GM03348 (cell line): ENCODE data around the gene UTP3.
"Not testable (repeated sequence)": the region's sequence is repeated elsewhere in the genome, so short reads cannot be mapped to it uniquely, and the experiment has no call there.

ENCODE experiments used
- DNase-seq: peaks from one replicate; pipeline ENCODE4 v3.0.0; 2012; ENCODE audit warnings: low spot score

UTP3 gene

DNA sequence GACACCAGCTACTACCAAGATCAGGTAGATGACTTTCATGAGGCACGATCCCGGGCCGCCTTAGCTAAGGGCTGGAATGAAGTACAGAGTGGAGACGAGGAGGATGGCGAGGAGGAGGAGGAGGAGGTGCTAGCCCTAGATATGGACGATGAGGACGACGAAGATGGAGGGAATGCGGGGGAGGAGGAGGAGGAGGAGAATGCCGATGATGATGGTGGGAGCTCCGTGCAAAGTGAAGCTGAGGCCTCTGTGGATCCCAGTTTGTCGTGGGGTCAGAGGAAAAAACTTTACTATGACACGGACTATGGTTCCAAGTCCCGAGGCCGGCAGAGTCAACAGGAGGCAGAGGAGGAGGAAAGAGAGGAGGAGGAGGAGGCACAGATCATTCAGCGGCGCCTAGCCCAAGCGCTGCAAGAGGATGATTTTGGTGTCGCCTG lies 481 bp downstream of the UTP3 start:
- peak; percentile 33 for DNase-seq

DNA sequence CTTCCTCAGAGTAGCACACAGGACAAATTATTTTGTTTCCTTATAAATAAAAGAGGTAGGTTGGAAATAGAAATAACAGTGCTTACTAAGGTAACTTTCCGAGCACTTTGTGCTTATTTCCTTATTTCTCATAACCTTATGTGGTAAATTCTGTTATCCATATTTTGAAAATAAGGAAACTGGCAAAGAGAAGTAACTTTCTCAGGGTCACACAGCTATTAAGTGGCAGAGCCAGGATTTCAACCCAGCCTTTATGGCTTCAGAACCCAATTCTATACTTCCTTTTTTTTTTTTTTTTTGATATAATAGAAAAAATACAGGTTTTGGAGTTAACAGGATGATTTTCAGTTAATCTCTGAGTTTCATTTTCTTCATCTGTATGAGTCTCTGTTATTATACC lies 3.3 kb downstream of the UTP3 start:
- DNase-seq: no peak

DNA sequence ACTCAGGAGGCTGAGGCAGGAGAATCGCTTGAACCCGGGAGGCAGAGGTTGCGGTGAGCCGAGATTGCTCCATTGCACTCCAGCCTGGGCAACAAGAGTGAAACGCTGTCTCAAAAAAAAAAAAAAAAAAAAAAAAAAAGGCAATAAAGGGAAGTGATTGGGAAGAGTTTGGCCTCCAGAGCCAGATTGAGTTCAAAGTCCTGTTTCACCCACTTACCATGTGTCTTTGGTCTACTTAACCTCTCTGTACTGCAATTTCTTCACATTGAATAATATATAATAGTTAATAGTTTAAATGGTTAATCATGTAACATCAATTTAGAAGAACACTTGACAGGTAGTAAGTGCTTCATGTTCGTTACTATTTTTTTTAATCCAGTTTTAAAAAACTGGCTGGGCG lies 6.3 kb downstream of the UTP3 start:
- not testable (repeated sequence) for DNase-seq

DNA sequence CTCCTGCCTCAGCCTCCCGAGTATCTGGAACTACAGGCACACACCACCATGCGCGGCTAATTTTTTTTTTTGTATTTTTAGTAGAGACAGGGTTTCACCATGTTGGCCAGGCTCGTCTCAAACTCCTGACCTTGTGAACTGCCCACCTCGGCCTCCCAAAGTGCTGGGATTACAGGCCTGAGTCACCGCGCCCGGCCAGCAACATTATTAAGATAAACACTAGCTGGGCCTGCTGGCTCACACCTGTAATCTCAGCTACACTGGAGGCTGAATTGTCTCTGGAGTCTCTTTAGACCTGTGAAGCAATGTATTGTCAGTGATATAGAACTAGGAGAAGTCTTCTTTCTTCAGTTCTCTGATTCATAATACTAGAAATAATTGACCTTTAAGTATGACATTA lies 10.1 kb downstream of the UTP3 start:
- not testable (repeated sequence) for DNase-seq

DNA sequence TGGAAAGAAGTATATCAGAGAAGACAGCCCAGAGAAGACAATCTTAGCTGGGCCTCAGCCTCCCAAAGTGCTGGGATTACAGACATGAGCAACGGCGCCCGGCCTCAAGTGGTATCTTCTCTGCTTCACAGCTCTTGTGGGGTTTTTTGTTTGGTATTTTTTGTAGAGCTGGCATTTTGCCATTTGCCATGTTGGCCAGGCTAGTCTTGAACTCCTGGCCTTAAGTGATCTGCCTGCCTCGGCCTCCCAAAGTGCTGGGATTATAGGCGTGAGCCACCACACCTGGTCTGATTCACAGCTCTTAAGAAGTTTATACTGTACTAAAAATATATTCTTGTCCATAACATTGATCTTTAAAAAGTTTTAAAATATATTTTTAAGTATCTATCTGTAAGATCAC lies 12.4 kb downstream of the UTP3 start:
- no peak for DNase-seq

DNA sequence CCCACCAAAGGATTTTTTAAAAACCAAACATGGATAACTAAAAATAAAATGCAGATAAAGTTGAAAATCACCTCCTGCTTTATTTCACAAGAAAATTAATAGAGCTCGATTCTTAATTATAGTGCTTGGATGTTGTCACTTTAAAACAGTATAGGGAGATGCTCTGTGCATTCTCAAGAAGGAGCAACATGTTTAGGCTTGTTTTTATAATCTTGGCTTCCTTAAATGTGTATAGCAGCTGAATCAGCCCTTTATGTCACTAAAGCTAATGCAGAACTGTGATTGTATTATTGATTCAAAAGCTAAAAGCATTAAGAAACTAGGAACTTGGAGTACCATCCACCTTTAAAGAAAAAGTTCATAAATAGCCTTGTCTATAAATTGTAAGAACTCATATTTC lies 12.9 kb downstream of the UTP3 start:
- DNase-seq: no peak

DNA sequence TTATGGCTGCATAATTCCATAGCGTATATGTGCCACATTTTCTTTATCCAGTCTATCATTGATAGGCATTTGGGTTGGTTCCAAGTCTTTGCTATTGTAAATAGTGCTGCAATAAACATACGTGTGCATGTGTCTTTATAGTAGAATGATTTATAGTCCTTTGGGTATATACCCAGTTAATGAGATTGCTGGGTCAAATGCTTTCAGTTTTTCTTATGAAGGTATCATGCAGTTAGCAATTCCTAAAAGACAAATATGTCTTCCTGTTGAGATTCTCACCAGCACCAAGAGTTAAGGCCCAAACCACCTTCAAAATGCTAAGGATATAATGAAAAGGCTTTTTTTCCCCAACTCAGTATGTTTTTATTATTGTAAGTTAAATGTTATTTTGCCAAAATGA lies 14.3 kb downstream of the UTP3 start:
- not testable (repeated sequence) for DNase-seq

DNA sequence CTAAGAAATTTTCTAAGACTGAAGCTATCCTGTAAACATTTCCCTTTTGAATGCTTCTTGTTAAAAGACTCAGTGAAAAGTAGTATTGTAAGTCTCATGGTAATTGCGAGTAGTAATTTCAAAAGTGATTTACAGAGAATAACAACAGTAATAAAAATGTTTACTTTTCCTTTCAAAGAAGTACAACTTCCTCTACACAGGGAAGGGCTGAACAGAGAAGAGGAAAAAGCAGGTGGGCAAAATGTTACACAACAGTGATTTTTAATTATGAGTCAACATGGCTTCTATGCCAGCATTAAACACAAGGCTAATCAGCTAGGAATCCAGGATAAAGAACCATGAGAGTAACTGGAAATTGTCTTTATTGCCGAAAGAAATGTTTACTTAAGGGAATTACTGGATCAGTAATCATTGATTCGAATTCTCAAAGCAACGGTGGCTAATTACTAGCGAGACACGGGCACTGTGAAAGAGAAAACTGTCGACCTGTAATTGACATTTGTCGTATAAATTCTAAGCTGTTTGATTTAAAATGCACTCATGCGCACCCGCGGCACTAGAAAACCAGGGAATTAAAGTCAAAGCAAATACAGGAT lies 15.4 kb downstream of the UTP3 start:
- peak; percentile 48 for DNase-seq

DNA sequence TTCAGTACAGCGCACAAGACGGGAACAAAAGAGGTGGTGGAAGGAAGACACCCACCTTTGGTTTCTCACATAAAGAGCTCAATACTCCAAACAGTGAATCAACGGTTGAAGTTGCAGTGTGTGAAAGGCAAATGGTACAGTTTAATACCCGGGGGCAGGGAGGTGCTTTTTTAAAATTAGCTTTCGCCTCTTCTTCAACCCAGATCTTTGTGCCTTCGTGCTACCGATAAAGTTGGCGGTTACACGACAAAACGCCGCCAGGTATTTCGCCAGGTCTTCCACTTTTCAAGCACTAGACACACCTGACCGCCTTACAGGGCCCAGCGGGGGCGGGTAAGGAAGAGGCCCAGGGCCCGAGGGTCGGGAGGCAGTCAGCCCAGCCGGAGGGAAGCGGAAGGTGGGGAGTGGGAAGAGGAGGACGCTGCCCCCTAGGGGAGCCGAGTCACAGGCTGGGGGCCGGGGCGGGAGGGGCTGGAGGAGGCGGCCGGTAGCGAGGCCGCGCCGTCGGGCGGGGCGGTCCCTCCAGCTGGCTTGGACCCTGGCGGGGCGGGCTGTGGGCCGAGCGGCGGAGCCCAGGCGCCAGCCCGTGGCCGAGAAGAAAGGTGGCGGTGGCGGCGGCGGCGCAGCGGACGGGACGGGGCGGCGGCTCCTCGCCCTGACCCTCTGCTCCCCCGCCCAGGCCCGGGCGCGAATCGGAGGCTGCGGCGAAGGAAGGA lies 16.0 kb downstream of the UTP3 start:
- peak; percentile 91 for DNase-seq

DNA sequence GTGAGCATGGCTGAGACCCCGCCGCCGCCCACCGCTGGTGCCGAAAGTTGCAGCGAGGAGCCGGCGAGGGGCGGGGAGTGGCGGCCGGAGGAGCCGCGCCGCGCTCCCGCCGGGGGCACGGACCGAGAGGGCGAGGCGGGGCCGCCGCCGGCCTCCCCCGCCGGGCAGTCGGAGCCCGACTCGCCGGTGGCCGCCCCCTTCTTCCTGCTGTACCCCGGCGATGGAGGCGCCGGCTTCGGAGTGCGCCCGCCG lies 16.5 kb downstream of the UTP3 start:
- DNase-seq: peak; percentile 57

DNA sequence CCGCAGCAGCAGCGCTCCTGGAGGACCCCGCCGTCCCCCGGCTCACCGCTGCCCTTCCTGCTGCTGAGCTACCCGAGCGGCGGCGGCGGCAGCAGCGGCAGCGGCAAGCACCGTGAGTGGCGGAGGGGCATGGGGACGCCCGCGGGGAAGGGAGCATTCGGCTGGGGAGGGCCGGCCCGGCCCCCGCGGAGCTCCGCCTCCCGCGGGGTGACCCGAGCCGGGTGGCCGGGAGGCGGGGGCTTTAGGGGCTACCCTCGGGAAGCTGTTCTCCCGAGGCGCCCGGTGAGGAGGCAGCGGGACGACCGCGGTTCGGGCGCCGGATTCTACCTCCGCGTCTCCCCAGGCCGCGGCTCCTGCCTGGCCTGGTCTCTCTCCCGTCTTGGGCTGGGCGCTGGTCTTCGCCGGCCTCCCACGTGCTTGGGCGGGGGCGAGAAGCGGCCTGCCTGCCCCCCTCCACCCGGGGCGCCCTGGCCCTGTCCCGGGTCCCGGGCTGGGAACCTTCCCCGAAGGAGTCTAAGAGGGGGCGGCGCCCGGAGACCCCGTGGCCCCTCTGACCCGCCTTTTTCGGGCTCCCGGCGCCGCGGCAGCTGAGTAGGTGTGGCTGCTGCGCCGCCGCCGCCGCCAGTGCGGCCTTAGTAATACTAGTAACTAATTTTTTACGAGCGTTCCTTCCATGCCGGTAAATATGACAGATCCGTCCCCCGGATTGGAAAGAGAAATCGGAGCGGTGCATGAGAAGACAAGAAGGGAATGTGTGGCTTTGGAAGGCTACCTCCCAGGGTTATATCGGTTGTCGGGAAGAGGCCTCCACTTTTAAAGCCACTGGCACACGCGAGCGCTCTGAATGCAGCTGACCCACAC lies 17.1 kb downstream of the UTP3 start:
- peak; percentile 88 for DNase-seq

DNA sequence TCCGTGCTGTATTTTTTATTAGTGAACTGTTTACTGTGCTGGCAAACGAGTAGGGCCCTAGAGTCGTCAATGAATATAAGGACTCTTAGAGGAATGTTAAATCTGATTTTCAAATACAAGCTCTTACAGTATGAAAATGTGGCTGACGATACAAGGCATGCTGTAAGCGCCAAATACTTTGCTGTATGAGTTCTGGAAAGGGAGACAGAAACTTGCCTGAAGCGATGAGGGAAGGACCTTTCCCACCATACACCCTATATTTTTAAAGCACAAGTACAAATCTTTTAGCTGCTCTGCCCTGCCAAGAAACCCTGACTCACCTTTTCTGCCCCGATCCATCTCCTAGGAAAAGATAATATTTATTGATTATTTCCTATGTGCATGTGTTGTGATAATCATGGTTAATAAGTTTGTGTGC lies 17.7 kb downstream of the UTP3 start:
- peak; percentile 6 for DNase-seq

DNA sequence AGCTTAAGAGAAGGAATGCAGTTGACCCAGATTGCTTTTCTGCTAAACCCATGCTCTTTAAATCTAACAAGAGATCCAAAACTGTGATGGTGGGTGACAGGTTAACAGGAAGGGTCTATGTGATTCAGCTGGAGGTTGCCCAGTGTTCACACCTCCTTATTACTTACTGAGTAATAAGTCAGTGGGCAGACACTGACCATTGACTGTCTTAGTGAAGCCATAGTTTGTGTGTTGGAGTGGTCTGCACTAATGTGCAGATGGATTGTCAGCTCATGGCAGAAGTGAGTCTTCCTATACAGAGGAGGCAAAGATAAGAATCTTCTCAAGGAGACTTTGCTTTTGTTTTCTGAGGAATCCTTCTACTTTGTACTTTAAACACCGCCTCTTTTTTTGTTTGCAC lies 18.2 kb downstream of the UTP3 start:
- DNase-seq: no peak

DNA sequence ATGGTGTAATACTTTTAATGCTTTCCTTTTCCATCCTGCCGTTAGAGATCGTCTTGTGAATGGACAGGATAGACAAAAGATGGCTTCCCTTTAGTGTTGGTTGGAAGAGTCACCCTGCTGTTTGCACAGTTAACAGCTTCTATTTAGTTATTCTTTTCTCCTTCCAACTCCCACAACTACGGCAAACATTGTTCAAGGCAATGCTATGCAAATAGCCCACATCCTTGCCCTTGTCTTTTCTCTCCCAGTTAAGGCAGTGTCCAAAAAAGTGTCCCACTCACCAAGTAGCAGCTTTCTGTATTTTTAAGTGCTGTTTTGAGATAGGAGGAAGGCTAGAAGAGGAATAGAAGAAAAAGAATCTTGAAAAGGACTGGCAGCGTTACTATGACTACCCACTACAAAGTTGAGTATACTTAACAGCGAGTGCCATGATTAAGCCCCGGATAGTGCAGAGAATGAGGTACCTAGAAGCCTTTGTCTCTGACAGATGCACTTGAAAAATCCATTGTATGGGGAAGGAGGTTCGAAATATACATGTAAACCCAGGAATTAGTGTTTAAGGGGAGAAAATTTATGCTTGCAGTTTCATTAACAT lies 21.4 kb downstream of the UTP3 start:
- no peak for DNase-seq

DNA sequence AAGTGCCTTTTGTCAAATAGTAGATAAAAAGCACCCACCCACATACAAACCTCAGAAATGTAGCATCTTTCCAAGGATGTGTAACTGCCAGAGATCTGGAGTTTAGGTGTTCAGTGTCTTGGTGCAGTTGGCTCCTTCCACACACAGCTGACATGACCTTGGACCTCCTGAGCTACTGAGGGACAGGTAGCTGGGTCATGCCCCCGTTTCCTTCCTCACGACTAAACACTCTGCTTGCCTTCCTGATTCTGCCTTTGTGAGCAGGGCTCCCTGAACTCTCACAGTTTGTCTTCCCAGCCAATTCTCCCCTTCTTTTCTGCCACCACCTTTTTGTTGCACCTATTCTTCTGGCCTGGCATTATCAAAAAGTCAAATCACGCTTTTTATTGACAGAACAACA lies 23.3 kb downstream of the UTP3 start:
- peak; percentile 15 for DNase-seq

DNA sequence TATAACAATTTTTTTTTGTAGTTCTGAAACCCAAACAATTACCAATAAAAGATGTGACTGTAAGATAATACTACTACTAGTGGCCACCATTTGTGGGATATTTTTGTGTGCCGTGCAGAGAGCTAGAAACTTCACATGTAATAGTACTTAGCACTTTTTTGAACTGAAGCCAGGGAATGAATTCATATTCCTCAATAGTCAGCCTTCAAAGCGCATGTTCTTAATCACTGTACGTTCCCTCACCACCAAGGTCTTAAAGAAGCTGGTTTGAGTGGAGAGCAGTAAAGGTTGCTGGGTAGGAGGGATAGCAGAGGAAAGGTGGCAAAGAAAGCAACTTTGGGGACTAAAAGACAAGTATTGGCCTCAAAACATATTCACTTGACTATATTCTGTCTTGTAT lies 23.8 kb downstream of the UTP3 start:
- DNase-seq: no peak

DNA sequence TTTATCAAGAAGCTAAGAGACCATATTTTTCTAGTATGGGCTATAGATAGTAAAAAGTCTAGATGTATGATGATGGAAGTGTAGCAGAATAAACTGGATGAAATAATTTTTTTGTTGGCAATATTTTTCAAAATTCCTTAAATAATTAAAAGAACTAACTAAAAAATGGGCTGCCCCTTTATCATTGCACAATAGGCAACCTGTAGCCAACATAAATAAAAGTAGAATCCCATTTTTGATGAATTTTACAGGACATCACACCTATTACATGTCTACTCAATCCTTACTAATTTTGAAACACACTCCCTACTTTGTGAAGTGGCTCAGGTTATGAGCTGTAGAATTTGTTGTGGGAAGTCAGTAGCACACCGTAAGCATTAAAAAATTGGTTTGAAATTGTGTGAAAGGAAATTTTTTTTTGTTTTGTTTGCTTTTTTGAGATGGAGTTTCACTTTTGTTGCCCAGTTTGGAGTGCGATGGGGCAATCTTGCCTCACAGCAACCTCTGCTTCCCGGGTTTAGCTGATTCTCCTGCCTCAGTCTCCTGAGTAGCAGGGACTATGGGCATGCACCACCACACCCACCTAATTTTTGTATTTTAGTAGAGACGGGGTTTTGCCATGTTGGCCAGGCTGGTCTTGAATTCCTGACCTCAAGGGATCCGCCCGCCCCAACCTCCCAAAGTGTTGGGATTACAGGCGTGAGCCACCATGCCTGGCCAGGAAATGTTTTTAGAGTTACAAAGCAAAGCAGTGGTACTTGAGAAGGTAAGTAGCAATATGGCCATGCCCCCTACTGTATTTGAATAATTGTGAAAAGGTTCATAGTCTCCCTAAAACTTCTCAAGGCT lies 24.5 kb downstream of the UTP3 start:
- no peak for DNase-seq

DNA sequence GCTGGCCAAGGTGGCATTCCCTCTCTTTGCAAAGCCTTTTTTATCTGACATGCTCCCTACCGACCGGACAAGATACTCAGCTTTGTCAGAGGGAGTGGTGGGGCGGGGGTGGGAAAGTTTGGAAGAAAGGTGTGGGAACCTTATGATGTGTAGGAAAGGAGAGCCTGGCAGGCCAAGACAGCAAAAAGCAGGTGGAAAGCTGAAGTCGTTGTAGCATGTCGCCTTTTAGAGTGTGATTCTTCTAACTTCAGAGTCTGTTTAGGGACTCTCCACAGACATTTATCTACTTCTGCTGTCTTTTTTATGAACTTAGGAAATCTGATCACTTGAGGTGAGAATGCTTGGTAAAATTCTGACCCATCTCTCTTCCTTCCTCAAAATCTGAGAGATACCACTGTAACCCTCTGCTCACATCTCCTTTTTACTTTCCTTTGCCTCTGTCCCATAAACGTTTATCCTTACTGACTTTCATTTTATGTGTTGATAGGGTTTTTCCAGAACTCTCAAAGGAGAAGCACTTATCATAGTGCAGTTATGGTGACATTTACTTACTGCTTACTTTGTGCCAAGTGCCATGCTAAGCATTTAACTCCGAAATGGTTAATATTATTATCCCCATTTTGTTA lies 25.2 kb downstream of the UTP3 start:
- no peak for DNase-seq

DNA sequence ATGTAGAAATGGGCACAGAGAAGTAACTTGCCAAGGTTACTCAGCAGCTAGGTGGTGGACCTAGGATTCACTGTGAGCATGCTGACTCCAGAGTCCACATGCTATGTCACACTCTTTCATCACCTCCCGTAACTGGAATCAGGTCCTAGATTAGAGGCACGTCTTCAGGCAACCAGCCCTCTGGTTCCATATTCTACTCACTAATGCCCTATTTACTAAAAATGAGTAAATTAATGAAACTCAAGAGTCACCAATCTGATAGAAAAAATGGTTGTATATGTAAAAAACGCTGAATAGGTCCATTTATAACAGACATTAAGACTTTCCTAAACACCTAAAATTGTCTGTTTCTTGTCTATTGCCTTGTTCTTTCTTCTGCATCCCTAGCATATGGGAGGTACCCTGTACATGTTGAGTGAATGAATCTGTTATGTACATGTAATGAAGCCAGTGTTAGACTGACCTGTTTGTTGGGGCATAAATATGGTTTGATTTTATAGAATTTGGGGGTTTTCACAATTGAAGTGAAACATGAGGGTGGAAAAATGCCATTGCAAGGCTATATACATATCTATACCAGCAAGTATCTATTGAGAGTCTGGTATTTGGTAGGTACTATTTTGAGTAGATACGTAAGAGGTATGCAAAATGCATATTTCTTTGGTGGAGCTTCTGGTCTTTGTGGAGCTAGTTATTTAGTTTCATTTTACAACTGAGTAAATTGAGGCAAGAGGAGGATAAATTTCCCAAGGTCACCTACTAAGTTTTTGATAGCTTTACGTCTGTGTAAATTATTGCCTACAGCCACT lies 26.0 kb downstream of the UTP3 start:
- DNase-seq: no peak

DNA sequence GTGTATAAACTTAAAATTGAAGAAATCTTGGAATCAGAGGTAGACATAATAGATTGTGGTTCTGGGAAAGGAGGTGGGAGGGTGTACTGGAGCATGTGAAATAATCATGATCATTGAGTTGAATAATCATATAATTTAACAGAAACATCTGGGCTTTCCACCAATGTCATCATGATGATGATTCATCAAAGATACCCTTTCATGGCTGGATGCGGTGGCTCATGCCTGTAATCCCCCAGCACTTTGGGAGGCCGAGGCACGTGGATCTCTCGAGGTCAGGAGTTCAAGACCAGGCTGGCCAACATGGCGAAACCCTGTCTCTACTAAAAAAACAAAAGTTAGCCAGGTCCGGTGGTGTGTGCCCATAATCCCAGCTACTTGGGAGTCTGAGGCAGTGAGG lies 26.8 kb downstream of the UTP3 start:
- DNase-seq: no peak
